Measurements from ENCODE around the gene INO80. TPM values are rescaled to one million over a fixed set of nuclear protein-coding genes. Genes with fewer than 3 reads are reported as not detected.
"Not testable (repeated sequence)": the region's sequence is repeated elsewhere in the genome, so short reads cannot be mapped to it uniquely, and the experiment has no call there.

Gene INO80
- 10 to 100 TPM in 11 of 12 donors, not detected in 1; 14.1 to 33.2 (median 17.0) TPM for polyA plus RNA-seq (ENCODE audit: insufficient read length in 12 of 12)
- long read RNA-seq, donor 1, partial matches to known transcripts = 0 of 1 reads
- long read RNA-seq, donor 1, other reads (novel, unspliced or antisense) = 0 of 1 reads
- long read RNA-seq, donor 2 = 0 reads
- long read RNA-seq, donor 3 = 0 reads
- long read RNA-seq, donor 4 = 0 reads
- long read RNA-seq, donor 5, partial matches to known transcripts = 0 of 2 reads
- long read RNA-seq, donor 5, other reads (novel, unspliced or antisense) = 0 of 2 reads
- long read RNA-seq, donor 6, partial matches to known transcripts = 0 of 2 reads
- long read RNA-seq, donor 6, other reads (novel, unspliced or antisense) = 0 of 2 reads
- long read RNA-seq, donor 7, partial matches to known transcripts = 0 of 1 reads
- long read RNA-seq, donor 7, other reads (novel, unspliced or antisense) = 0 of 1 reads
- long read RNA-seq, donor 8 = 0 reads
- long read RNA-seq, donor 9 = 0 reads
- long read RNA-seq, donor 10 = 0 reads
- long read RNA-seq, donor 11 = 0 reads

GRCh38 chr15:41116116-41116961, at the start of gene INO80:
INO80 (minus strand) TSS chr15:41116280; CDS start chr15:41096310, 19,970 bp downstream.
- DNase-seq = peak; percentile 99

- DNase-seq = no peak
Observed at GRCh38 chr15:41161736-41162135, 45.7 kb upstream of the INO80 start.

GRCh38 chr15:41161336-41161735, 45.3 kb upstream of the INO80 start:
- no peak for DNase-seq

GRCh38 chr15:41160639-41161315, 44.7 kb upstream of the INO80 start:
- no peak for DNase-seq

GRCh38 chr15:41154412-41154811, 38.3 kb upstream of the INO80 start:
- DNase-seq = no peak

- no peak for DNase-seq
Observed at GRCh38 chr15:41153733-41154132, 37.7 kb upstream of the INO80 start.

- no peak for DNase-seq
Observed at GRCh38 chr15:41151451-41152005, 35.4 kb upstream of the INO80 start.

- no peak for DNase-seq
Observed at GRCh38 chr15:41150279-41150678, 34.2 kb upstream of the INO80 start.

GRCh38 chr15:41148065-41148464, 32.0 kb upstream of the INO80 start:
- no peak for DNase-seq

- DNase-seq = no peak
Observed at GRCh38 chr15:41139619-41140018, 23.5 kb upstream of the INO80 start.

- DNase-seq = not testable (repeated sequence)
Observed at GRCh38 chr15:41139112-41139511, 23.0 kb upstream of the INO80 start.

GRCh38 chr15:41135580-41135979, 19.5 kb upstream of the INO80 start:
- DNase-seq = not testable (repeated sequence)

- DNase-seq = no peak
Observed at GRCh38 chr15:41133454-41133853, 17.4 kb upstream of the INO80 start.

- not testable (repeated sequence) for DNase-seq
Observed at GRCh38 chr15:41132094-41132493, 16.0 kb upstream of the INO80 start.

GRCh38 chr15:41128174-41128902, 12.3 kb upstream of the INO80 start:
- DNase-seq = no peak

GRCh38 chr15:41125931-41126642, 10.0 kb upstream of the INO80 start:
- DNase-seq = peak; percentile 0

GRCh38 chr15:41125063-41125669, 9.1 kb upstream of the INO80 start:
- DNase-seq = no peak

- no peak for DNase-seq
Observed at GRCh38 chr15:41124058-41124457, 8.0 kb upstream of the INO80 start.

- no peak for DNase-seq
Observed at GRCh38 chr15:41122849-41123248, 6.8 kb upstream of the INO80 start.

- DNase-seq = no peak
Observed at GRCh38 chr15:41121951-41122350, 5.9 kb upstream of the INO80 start.

All from muscle of arm (tissue), 14 donors.